ENCODE results near the gene OSCP1.
A peak's percentile ranks its signal among the peaks of the same experiment; 100 is the strongest.

The OSCP1 gene

GRCh38 chr1:36400825-36401601 lies 49.2 kb downstream of the OSCP1 start:
- peak; percentile 70 for DNase-seq

GRCh38 chr1:36400514-36400824 lies 49.8 kb downstream of the OSCP1 start:
- no peak for DNase-seq

- DNase-seq = no peak
Observed at GRCh38 chr1:36398370-36398977, 51.8 kb downstream of the OSCP1 start.

GRCh38 chr1:36397378-36398230 lies 52.6 kb downstream of the OSCP1 start, which contains the start of gene LSM10:
TSS of gene LSM10 (minus strand) at chr1:36397908. CDS start at chr1:36394129, 3,779 bp downstream.
- peak; percentile 93 for DNase-seq

- DNase-seq = no peak
Observed at GRCh38 chr1:36397083-36397377, 53.2 kb downstream of the OSCP1 start.

GRCh38 chr1:36396359-36396758 lies 53.9 kb downstream of the OSCP1 start:
- no peak for DNase-seq

- no peak for DNase-seq
Observed at GRCh38 chr1:36393686-36394085, 56.6 kb downstream of the OSCP1 start.

- no peak for DNase-seq
Observed at GRCh38 chr1:36392836-36393235, 57.4 kb downstream of the OSCP1 start.

- DNase-seq = no peak
Observed at GRCh38 chr1:36391271-36391670, 59.0 kb downstream of the OSCP1 start.

GRCh38 chr1:36390411-36390810 lies 59.8 kb downstream of the OSCP1 start:
- DNase-seq = no peak

GRCh38 chr1:36389999-36390398 lies 60.3 kb downstream of the OSCP1 start:
- no peak for DNase-seq

GRCh38 chr1:36389261-36389660 lies 61.0 kb downstream of the OSCP1 start:
- no peak for DNase-seq

GRCh38 chr1:36387141-36387949 lies 62.9 kb downstream of the OSCP1 start:
- DNase-seq = peak; percentile 90

- DNase-seq = peak; percentile 100
Observed at GRCh38 chr1:36386265-36387140, 63.7 kb downstream of the OSCP1 start.

- DNase-seq = peak; percentile 100
Observed at GRCh38 chr1:36385410-36386264, 64.6 kb downstream of the OSCP1 start, which contains the start of gene STK40. TSS of gene STK40 (minus strand) at chr1:36385924. CDS start at chr1:36361332, 24,592 bp downstream.

- peak; percentile 9 for DNase-seq
Observed at GRCh38 chr1:36384542-36385409, 65.5 kb downstream of the OSCP1 start.

GRCh38 chr1:36383240-36383639 lies 67.0 kb downstream of the OSCP1 start:
- no peak for DNase-seq

GRCh38 chr1:36382669-36383068 lies 67.6 kb downstream of the OSCP1 start:
- no peak for DNase-seq

GRCh38 chr1:36382231-36382630 lies 68.0 kb downstream of the OSCP1 start:
- no peak for DNase-seq

GRCh38 chr1:36381405-36381804 lies 68.8 kb downstream of the OSCP1 start:
- no peak for DNase-seq
